Left renal cortex interstitium (tissue), 4 donors: ENCODE measurements around the gene WDR64. TPM values are rescaled to one million over a fixed set of nuclear protein-coding genes. Genes with fewer than 3 reads are reported as not detected.
"Not testable (repeated sequence)": the region's sequence is repeated elsewhere in the genome, so short reads cannot be mapped to it uniquely, and the experiment has no call there.

Source experiments
- DNase-seq, 4 donors: peaks; one replicate each; pipeline ENCODE4 v3.0.0-alpha.2; 2013; ENCODE audit warnings: low read depth in 4 of 4, low spot score in 2 of 4, missing footprints in 1 of 4
- polyA plus RNA-seq, 4 donors: library from polyadenylated mRNA; unstranded; fragments of 120-200 nt; gene quantifications; one replicate each; pipeline ENCODE4 v1.2.1, GENCODE V29; 2013; ENCODE audit not compliant: insufficient read length in 4 of 4

Gene WDR64
- polyA plus RNA-seq, 4 donors = 0.20 to 1.5 (median 0.31) TPM

DNA sequence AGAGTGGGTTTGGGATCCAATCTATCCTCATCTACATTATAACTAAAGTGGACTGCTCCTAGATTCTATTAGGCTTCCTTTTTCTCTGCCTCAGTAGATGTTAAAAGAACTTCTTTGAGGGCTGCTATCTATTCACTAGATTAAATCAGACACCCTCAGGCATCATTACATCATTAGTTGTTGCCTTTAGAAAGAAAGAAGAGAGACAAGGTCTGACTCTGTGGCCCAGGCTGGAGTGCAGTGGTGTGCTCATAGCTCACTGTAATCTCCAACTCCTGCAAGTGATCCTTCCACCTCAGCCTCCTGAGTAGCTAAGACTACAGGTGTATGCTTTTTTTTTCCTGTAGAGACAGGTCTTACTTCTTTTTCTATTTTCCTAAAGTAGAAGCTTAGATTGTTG lies 124.8 kb downstream of the WDR64 start:
- no peak for DNase-seq

DNA sequence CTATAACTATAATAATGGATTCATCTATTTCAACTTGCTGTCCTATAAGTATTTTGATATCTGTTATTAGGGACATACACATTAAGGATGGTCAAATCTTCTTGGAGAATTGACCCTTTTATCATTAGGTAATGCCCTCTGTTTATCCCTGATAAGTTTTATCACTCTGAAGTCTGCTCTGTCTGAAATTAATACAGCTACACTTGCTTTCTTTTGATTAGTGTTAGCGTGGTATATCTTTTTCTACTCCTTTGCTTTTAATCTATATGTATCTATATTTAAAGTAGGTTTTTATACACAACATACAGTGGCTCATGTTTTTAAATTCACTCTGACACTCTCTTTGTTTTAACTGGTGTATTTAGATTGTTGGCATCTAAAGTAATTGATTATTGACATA lies 126.0 kb downstream of the WDR64 start:
- no peak for DNase-seq

DNA sequence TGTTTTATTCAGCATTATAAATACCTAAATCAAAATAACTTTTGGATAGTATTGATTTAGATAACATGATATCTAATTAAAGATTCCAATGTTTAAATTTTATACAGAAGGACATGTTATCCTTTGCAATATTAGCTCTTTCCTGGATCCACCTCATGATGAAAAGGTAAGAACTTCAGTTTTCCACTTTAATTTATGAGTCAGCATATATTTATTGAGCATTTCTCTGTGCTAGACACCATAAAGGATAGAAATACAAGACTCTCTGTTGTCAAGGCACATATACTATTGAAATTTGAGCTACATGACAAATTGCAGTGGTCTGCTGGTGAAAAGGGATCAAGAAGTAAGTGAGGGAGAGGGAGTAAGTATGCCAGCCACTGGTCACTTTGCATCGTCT lies 127.8 kb downstream of the WDR64 start:
- DNase-seq = no peak

DNA sequence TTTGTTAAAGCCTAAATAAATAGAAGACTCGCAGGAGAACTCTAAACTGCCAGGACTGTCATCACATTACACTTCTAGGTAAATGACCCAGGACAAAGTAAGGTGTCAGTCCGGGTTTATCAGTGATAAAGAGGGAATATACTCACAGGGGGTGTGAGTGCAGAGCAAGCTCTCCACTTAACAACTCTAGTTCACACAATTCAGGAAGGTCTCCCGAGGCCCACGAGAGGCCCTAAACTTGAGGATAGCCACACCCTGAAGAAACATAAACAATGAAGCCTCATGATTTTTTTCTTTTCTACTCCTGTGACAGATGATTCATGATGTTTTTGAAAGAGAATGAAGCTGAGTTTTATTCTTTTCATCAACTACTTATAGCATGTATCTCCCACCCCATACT lies 130.3 kb downstream of the WDR64 start:
- DNase-seq = no peak

DNA sequence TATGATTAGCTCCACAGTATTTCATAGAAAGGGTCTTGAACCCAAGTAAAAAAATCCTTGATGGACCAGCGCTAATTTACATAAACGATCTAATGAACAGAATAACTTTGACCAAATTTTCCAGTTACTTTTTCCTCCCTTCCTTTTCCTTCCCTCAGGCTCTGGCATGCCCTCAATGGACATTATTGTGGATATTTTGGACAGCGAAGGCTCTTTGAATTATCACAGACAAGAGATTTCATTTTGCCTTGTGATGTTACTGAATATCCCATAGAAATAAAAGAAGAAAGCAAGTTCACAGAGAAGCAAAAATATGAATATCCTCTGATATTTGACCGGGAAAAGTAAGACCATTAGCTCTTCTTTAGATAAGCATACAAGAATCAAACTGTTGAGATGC lies 135.6 kb downstream of the WDR64 start:
- no peak for DNase-seq

DNA sequence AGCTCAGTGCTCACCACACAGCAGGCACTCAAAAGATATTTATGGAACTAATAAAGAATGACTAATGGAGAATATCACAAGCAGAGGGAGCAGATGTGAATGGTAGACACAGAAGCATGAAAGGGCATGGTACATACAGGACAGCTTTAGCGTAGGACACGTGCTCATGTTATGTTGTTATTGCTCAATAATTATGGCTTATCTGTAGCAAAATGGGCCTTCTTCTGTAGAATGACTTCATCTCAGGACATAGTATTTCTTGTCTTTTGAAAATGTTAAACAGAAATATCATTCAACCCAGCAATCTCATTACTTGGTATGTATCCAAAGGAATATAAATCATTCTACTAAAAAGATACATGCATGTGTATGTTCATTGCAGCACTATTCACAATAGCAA lies 137.0 kb downstream of the WDR64 start:
- DNase-seq = no peak

DNA sequence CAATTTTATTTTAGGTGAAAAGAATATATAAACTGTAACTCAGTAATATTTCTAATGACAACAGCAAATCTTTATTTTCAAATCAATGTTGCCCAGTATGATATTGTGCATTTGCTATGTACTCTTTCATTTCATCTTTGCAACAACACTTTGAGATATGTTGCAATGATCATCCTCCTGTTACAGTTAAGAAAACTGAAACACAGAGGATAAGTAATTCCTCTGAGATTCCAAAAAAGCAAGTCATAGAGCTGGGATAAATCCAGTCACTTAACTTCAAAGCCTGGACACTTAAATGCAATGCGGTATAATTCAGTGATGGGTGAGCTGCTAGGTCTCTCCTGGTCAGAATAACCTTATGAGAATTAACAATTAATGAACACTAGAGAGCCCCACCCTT lies 147.3 kb downstream of the WDR64 start:
- no peak for DNase-seq

DNA sequence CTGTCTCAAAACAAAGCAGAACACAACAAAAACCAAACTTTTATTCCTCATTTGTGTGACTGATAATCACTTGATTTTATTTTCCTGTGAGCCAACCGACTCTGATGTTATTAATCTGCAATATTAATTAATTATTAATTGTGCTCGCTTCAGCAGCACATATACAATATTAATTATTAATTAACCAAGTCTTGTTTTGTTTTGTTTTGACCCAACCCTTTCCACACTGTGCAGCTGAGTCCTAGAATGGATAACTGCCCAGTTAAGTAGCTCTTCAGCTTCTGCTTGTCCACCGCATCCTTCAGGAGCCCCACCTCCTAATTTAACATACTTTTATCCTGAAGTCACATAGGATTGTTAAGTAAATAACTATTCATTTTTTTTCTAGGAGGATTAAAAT lies 148.6 kb downstream of the WDR64 start:
- DNase-seq = no peak

DNA sequence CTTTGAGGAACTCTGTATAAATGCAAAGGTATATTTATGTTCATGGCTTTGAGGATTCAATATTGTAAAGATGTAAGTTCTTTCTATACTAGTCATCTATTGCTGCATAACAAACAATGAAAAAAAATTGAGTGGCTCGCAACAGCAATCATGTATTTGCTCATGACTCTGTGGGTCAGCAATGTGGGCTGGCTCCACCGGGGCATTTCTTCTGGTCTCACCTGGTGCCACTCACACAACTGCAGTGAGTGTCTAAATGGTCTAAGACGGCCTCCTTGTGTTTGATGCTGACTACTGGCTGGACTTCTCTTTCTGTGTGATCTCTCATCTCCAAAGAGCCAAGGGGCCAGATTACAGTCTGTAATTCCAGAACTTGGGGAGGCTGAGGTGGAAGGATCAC lies 150.8 kb downstream of the WDR64 start:
- DNase-seq = no peak

DNA sequence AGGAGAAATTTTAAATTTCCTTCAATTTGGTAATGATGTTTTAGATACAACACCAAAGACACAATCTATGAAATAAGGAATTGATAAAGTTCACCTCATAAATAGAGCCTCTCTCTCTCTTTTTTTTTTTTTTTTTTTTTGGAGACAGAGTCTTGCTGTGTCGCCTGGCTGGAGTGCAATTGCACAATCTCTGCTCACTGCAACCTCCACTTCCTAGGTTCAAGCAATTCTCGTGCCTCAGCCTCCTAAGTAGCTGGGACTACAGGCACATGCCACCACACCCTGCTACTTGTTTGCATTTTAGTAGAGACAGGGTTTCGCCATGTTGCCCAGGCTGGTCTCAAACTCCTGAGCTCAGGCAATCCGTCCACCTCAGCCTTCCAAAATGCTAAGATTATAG lies 152.6 kb downstream of the WDR64 start:
- not testable (repeated sequence) for DNase-seq

DNA sequence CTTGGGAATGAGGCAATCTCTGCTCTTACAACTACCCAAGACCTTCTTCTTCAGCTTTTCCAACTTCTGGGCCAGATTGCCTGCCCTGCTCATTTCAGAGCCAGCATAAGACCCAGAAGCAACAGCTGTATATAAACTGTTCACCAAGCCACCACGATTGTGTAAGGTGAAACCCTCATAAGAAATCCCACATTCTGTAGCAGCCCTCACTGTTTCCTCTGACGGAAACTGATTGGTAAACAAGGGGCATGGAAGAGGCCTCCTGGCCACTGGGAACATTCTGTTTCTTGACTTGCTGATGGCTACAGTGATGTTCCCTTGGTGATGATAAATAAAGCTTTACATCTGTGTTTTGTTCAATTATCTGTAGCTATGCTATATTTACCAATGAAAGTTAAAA lies 156.2 kb downstream of the WDR64 start:
- no peak for DNase-seq

DNA sequence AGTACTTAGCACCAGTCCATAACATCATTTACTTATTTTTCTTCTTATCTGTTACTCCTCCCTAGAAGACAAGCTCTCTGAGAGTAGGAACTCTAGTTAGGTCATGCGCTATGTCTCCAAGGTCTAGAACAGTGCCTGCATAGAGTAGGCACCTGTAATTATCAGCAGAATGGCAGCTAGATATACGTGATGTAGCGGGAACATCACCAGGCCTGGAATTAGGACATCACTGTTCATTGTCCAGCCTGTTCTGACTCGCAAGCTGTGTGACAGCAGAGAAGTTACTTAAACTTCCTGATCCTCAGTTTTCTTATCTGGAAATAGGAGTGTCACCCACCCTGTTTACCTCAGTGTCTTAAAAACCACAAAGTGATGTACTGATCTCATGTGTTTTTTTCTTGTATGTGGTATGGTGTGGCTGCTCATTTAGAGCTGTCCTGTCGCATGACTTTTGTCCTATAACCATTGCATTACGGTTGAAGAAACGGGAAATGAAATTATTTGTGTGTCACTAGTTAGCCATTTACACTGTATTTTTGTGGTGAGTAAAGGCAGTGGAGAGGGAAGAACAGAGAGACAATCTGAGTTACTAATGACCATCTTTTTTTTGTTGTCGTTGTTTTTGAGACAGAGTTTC lies 158.8 kb downstream of the WDR64 start:
- DNase-seq = no peak

DNA sequence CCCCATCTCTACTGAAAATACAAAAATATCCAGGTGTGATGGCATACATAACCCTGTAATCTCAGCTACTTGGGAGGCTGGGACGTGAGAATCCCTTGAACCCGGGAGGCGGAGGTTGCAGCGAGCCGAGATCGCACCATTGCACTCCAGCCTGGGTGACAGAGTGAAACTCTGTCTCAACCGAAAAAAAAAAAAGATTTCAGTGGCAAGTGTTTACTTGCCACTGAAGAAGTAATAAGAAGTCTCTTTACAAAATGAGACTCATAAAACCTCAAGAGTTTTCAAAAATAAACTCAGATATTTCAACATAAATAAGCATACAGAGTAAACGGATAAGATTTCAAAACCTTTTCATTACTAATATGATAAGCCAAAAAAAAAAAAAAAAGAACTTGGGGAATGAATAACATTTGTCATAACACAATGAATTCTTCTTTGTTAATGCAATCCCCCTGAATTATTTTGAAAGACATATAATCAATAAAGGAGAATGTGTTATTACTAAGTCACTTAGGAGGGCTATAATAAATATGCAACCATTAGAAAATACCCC lies 161.8 kb downstream of the WDR64 start:
- DNase-seq = no peak

DNA sequence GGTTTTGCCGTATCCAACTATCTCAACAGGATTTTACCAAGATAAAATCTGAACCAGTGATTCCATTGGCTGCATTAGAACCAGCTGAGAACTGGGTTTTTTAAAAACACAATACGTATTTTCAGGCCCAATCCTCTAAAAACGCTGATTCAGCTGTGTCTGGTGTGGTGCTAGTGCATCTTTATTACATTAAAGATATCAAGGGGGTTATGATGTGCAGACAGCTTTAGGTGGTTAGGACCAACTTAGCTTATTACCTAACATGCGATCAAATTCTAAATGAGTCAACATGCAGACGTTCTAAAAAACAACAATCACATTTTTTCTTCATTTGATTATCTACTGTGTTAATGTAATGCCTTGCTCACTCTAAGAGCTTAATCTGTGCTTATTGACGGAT lies 163.9 kb downstream of the WDR64 start:
- DNase-seq = no peak

DNA sequence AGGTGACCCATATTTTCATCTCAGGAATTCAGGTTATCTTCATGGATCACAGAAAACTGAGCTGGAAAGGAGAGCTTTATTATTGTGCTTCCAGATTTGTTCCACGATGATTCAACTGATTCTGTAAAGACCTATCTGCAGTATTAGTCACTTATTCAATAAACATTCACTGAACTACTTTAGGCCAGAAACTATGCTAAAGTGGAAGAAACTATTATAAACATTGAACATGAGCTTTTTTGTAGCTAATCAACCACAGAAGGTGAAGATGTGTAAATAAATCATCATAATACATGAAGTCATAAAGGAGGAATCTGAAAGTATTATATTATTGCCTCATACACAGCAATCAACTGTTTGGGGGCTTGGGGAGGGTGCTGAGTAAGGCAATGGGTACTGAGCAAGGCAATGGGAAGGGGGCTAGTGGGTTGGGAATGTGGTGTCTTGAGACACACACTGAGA lies 165.3 kb downstream of the WDR64 start:
- DNase-seq = no peak

DNA sequence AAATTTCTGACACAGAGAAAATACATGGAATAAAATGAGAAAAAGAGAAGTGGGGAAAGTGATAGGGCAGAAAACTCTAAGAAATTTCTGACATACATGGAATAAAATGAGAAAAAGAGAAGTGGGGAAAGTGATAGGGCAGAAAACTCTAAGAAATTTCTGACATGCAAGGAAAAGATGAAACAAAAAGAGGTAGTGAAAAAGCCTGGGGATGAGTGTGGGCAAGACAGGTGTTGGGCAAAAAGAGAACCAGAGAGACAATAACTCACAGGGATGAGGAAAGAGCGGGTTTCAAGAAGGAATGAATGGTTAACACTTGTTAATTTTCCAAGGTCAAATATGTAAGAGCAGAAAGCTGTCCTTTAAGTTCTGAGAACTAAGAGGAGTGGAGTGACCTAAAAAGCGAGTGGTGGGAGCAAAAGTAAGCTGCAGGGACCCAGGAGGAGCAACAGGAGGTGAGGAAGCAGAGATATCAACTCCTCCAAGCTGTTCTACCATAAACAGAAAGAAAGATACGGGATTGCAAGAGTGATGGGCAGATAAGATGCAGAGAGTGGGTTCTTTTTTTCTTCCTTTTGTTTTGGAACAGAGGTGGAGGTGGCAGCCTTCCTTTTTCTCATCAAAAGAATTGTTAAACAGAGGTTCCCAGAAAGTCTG lies 166.0 kb downstream of the WDR64 start:
- DNase-seq = no peak

DNA sequence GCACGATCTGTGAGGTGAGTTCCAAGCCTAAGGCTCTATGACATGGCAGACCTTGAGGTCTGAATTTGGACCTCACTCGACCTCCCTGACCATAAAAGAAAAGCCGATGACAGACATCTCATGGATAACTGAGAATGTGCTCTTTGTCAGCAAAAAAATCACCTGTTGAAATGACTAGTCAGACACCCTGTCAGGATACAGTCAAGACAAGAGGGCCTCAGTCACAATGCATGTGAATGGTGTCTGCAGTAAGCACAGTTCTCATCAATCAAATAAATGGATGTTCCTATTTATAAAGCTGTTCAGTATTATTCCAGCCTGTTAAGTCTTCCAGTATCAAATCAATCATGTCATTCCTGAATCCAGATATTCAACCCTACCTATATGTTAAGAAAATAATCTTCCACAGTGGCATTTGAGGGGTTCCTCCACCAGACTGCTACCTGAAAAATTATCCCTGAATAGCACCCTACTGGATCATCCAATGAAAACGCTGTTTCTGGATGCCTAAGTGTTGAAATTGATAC lies 167.3 kb downstream of the WDR64 start:
- no peak for DNase-seq

DNA sequence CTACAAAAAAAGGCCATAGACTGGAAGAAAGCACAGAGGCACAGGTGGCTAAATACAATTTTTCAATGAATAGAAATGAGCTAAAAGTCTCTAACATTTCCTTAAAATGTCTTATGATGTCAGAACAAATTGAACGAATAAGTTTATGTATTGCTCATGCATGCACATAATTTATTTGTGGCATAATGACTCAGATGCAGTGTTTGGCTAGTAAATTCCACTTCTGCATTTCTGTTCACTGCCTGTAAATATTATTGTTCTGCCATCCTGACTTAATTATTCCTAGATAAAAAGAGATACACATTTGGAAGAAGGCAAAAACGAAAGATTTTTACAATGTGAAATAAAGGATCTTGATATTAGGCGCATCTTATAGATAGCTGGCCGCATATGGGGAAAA lies 169.3 kb downstream of the WDR64 start:
- no peak for DNase-seq

DNA sequence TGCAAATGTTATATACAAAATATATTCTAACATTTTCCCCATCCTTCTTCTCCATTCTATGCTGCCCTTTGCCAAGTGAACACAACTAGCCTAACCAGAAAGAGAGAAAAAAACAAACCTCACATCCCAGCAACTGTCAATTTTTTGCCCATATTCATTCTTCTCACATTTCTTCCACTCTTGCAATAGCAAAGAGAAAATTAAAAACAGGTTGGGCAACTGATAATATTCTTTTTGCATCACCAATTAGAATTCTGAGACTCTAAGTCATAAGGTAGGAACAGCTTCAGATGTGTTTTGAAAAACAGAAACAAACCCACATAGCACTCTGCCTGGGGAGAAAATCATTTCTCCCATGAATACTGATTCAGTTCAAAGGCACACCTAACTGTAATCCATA lies 170.8 kb downstream of the WDR64 start:
- DNase-seq = no peak

DNA sequence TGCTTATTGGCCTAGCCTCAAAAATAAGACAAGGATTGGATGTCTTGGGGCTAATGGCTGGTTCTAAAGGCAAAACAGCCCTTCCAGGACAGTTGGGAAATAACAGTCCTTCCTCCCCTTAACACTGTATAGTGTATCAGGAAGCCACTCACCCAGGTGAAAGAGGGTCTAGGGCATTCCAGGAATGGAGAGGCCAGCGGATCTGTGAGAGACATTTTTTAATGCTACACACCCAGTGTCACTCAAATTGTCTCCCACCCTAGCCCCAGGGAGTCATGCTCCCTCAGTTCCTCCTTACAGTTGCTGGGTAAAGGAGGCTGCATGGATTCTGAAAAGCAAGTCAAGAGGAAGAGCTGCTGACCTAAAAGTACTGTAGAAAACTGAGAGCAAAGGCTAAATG lies 171.8 kb downstream of the WDR64 start:
- no peak for DNase-seq

DNA sequence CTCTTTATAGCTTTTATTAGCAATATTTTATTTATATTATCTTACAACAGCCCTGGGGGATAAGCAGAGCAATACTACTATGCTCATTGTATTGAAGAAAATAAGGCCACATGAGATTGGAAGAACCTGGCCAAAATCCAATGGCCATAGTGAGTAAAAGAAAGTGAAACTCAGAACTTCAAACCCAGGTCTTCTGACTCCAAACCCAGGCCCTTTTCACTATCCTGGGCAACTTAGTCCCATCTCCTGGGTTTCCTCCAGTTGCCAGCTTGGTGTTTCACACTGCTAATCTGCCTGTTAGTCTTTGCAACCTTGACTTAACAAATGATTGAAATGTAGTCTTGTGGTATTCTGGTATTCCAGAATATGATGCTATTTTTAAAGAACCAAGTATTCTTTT lies 173.5 kb downstream of the WDR64 start:
- no peak for DNase-seq

DNA sequence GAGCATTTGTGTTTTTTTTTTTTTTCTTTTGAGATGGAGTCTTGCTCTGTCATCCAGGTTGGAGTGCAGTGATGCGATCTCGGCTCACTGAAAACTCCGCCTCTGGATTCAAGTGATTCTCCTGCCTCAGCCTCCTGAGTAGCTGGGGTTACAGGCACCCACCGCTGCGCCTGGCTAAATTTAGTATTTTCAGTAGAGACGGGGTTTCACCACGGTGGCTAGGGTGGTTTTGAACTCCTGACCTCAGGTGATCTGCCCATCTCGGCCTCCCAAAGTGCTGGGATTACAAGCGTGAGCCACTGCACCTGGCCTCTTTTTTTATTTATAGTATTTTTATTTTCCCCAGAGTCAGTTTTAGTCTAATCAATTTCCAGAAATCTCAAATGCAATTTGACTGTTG lies 174.5 kb downstream of the WDR64 start:
- not testable (repeated sequence) for DNase-seq
